ENCODE results near the gene HES4. TPM values are rescaled to one million over a fixed set of nuclear protein-coding genes. Genes with fewer than 3 reads are reported as not detected.

The HES4 gene
- total and polyA plus RNA-seq, 2 of the 13 experiments (the other 11 are each of a cell fraction or from before 2014, with no cell fraction given) = 8.8 to 10.6 TPM

- TF ChIP-seq DBP (CRISPR knock-in tag; IDR thresholded peaks at IDR 0.05; ENCODE audit: not compliant biosample characterization) = no peak
- TF ChIP-seq ZNF44 (CRISPR knock-in tag; IDR thresholded peaks at IDR 0.05) = no peak
- no peak for TF ChIP-seq SAFB2 (CRISPR knock-in tag; IDR thresholded peaks at IDR 0.05; ENCODE audit: borderline replicate concordance, low read depth)
- TF ChIP-seq FOXA1 (IDR thresholded peaks at IDR 0.05) = no peak
- no peak for TF ChIP-seq FOXA1 (CRISPR knock-in tag; IDR thresholded peaks at IDR 0.05)
- no peak for TF ChIP-seq ZNF460 (CRISPR knock-in tag; IDR thresholded peaks at IDR 0.05; ENCODE audit: borderline replicate concordance)
- peak; percentile 95 for TF ChIP-seq MAZ (IDR thresholded peaks at IDR 0.05; ENCODE audit: borderline replicate concordance, low read depth, low read length)
- TF ChIP-seq MAZ (CRISPR knock-in tag; IDR thresholded peaks at IDR 0.05; ENCODE audit: low read depth) = peak; percentile 95
- TF ChIP-seq CEBPG (CRISPR knock-in tag; IDR thresholded peaks at IDR 0.05) = no peak
- TF ChIP-seq, protein P1, sequence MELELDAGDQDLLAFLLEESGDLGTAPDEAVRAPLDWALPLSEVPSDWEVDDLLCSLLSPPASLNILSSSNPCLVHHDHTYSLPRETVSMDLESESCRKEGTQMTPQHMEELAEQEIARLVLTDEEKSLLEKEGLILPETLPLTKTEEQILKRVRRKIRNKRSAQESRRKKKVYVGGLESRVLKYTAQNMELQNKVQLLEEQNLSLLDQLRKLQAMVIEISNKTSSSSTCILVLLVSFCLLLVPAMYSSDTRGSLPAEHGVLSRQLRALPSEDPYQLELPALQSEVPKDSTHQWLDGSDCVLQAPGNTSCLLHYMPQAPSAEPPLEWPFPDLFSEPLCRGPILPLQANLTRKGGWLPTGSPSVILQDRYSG (CRISPR knock-in tag; IDR thresholded peaks at IDR 0.05) = no peak
- TF ChIP-seq ZBTB21 (CRISPR knock-in tag; IDR thresholded peaks at IDR 0.05) = no peak
- no peak for TF ChIP-seq ZNF605 (CRISPR knock-in tag; IDR thresholded peaks at IDR 0.05)
- no peak for TF ChIP-seq MYNN (CRISPR knock-in tag; IDR thresholded peaks at IDR 0.05; ENCODE audit: low read depth)
- 0 out of 2 replicates have a peak, but pooled peaks have one; percentile 34 for TF ChIP-seq POGK (CRISPR knock-in tag; conservative IDR thresholded peaks at IDR 0.05)
- TF ChIP-seq HDAC1 (CRISPR knock-in tag; IDR thresholded peaks at IDR 0.05) = no peak; the same call in 1 of the 2 replicates
- TF ChIP-seq AKNA (CRISPR knock-in tag; IDR thresholded peaks at IDR 0.05; ENCODE audit: borderline replicate concordance) = no peak
- TF ChIP-seq, protein P2, sequence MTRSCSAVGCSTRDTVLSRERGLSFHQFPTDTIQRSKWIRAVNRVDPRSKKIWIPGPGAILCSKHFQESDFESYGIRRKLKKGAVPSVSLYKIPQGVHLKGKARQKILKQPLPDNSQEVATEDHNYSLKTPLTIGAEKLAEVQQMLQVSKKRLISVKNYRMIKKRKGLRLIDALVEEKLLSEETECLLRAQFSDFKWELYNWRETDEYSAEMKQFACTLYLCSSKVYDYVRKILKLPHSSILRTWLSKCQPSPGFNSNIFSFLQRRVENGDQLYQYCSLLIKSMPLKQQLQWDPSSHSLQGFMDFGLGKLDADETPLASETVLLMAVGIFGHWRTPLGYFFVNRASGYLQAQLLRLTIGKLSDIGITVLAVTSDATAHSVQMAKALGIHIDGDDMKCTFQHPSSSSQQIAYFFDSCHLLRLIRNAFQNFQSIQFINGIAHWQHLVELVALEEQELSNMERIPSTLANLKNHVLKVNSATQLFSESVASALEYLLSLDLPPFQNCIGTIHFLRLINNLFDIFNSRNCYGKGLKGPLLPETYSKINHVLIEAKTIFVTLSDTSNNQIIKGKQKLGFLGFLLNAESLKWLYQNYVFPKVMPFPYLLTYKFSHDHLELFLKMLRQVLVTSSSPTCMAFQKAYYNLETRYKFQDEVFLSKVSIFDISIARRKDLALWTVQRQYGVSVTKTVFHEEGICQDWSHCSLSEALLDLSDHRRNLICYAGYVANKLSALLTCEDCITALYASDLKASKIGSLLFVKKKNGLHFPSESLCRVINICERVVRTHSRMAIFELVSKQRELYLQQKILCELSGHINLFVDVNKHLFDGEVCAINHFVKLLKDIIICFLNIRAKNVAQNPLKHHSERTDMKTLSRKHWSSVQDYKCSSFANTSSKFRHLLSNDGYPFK (CRISPR knock-in tag; IDR thresholded peaks at IDR 0.05; ENCODE audit: borderline replicate concordance) = no peak
- TF ChIP-seq ZNF850 (CRISPR knock-in tag; conservative IDR thresholded peaks at IDR 0.05) = no peak
Measured at GRCh38 chr1:960363-961131, 39.4 kb downstream of the HES4 start, which contains the start of gene KLHL17 (continued).

Measured in HepG2 (cell line).